Heart left ventricle (tissue), 16 donors: ENCODE results near the gene MAP3K10. TPM values are rescaled to one million over a fixed set of nuclear protein-coding genes. Genes with fewer than 3 reads are reported as not detected.
A peak's percentile ranks its signal among the peaks of the same experiment; 100 is the strongest.

Experiments used
- ATAC-seq, 4 donors: fragments of 200-7000 bp; cut with Tn5 transposase; one replicate each; pipeline ENCODE4 v1.9.1; 2020 to 2022; ENCODE audit warnings: moderate library complexity in 4 of 4, mild to moderate bottlenecking in 3 of 4, moderate number of reproducible peaks in 1 of 4
- DNase-seq, 5 donors: peaks; one replicate each; pipeline ENCODE4 v3.0.0-alpha.2; 2020
- H3K27ac ChIP-seq, 12 donors: fragments of 200-600 bp; sonication (generic) in 4 of 12; one replicate each; pipeline versions ENCODE4 v1.5.0 to v1.8.0; 2016 to 2022; ENCODE audit warnings: mild to moderate bottlenecking in 2 of 12
- H3K27me3 ChIP-seq, 9 donors: fragments of 200-600 bp; sonication (generic) in 2 of 9; one replicate each; pipeline versions ENCODE4 v1.5.1 to v1.8.0; 2016 to 2022; ENCODE audit warnings: mild to moderate bottlenecking in 3 of 9
- H3K36me3 ChIP-seq, 9 donors: fragments of 200-600 bp; sonication (generic) in 2 of 9; one replicate each; pipeline versions ENCODE4 v1.5.0 to v1.8.0; 2018 to 2022; ENCODE audit warnings: mild to moderate bottlenecking in 2 of 9
- H3K4me1 ChIP-seq, 12 donors: fragments of 200-600 bp; sonication (generic) in 4 of 12; one replicate each; pipeline versions ENCODE4 v1.5.0 to v1.8.0; 2016 to 2022; ENCODE audit warnings: mild to moderate bottlenecking in 3 of 12
- H3K4me3 ChIP-seq, 12 donors: fragments of 200-600 bp; sonication (generic) in 4 of 12; one replicate each; pipeline versions ENCODE4 v1.5.0 to v1.8.0; 2017 to 2022; ENCODE audit warnings: mild to moderate bottlenecking in 9 of 12, moderate library complexity in 4 of 12
- H3K9me3 ChIP-seq, 12 donors: fragments of 200-600 bp; sonication (generic) in 4 of 12; one replicate each; pipeline versions ENCODE4 v1.5.0 to v1.8.0; 2016 to 2022; ENCODE audit warnings: mild to moderate bottlenecking in 1 of 12
- CTCF ChIP-seq, 12 donors: fragments of 200-600 bp; sonication (generic) in 4 of 12; IDR thresholded peaks; one replicate each; pipeline versions ENCODE4 v1.5.0 to v1.8.0; 2018 to 2022; ENCODE audit warnings: antibody characterized with exemption in 12 of 12, mild to moderate bottlenecking in 5 of 12
- POLR2A ChIP-seq, 2 donors: fragments of 450-650 bp; IDR thresholded peaks; one replicate each; pipeline ENCODE4 v1.6.1; 2017; ENCODE audit warnings: antibody characterized with exemption in 2 of 2, mild to moderate bottlenecking in 2 of 2, moderate library complexity in 2 of 2
- WGBS, 4 donors: extraction: QIAGEN DNeasy Blood & Tissue Kit in 2 of 4; methylation state at CpG; one replicate each; pipeline versions ENCODE4 v1.1.5 to v1.1.7; 2013 to 2018; 5-methylcytosine and 5-hydroxymethylcytosine counted together
- intact Hi-C, 10 donors: fragments of 100-400 bp; cut with DNase I; formaldehyde crosslinking; loops; one replicate each; pipeline versions ENCODE4 v1.11.1 to v1.14.2; 2022
- polyA plus RNA-seq, 2 donors: library from polyadenylated mRNA; stranded (reverse); fragments of 200-250 nt; gene quantifications; one replicate each; pipeline ENCODE4 v1.2.3, GENCODE V29; 2013
- total RNA-seq, 9 donors: library from RNA; depleted of rRNA in 2 of 9; stranded (reverse); fragments of >200 nt in 2 of 9; fragmentation: NEBNext Ultra II Directional in 3 of 9; extraction: Animal tissue kit (Norgen Biotek cat#: 25700) in 3 of 9; gene quantifications; one replicate each; pipeline versions ENCODE4 v1.1.0 to v1.2.4, GENCODE V29; 2016 to 2023
- donor health status: ischemic (EF 13 %, LVEDD 7.1; RV severe dilation, severe dysfunction).
- donor health status: healthy with polysubstance abuse.
- donor health status: DM: no; HTN: yes; CAD: no.
- donor health status: DM: no; HTN: no; CAD: no.
- donor health status: ischemic (EF 25% LVEDD 6.9; RV normal size, moderate dysfunction).
- donor health status: ischemic (EF 25% LVEDD 5.7; RV mildly dilated, moderate dysfunction).
- donor health status: healthy.
- donor health status: DM: yes; HTN: yes; CAD: no.
- donor health status: ischemic (EF 35%, LVEDD 5.7; RV mildly dilated, moderate dysfunction).
- donor health status: nonischemic (EF 11% LVEDD 7.7; RV severe dilation, severe dysfunction).
- donor health status: DM: yes; HTN: yes; CAD: no.
- donor health status: PGD.
- donor health status: ischemic (EF 29% LVEDD 5.4; RV normal size, mild dysfunction).
- donor health status: nonischemic (EF 23%, LVEDD 6.1; RV moderate dilation, normal function).

MAP3K10 gene
- total and polyA plus RNA-seq, 11 donors: 13.7 to 32.8 (median 16.2) TPM

DNA sequence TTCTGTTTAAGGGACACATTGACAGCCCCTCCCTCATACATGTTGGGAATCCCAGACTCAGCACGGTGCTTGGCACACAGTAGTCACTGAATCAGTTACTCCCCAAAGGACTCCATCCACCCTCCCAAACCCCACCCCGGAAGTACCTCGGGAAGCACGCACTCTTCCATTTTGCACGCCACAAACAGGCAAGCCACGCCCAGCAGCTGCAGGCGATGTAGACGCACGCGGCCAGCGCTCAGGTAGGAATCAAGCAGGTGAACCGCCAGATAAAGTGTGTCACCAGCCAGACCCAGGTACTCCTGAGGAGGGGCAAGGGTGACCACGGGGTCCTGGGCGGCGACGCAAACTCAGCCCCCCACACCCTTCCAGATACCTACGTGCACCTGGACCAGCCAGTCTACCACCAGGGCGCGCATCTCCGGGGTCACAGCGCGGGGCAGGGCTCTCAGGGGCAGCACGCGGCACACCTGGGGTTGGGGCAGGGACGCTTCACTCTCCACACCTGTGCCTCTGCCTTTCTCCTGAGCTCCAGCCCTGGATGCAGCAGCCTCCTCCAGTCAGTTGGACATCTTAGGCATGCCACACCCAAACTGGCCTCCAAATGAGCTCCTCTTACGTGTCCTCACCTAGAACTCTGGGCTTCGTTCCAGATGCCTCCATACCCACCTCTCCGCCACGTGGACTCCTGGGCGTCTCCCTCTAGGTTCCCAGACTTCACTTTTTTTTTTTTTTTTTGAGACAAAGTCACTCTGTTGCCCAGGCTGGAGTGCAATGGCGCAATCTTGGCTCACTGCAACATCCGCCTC lies 33.3 kb downstream of the MAP3K10 start:
- Histone ChIP-seq H3K27me3 (peaks cover 9 to 51% (median 32%) of the 10 kb centered on the region in 9 donors), H3K4me1 (peaks cover 2 to 23% (median 12%) of the 10 kb centered on the region in 12 donors), H3K36me3 (no peaks in the 10 kb centered on the region), H3K4me3 (no peak overlapping the region), H3K27ac (no peak overlapping the region), H3K9me3 (no peaks in the 10 kb centered on the region)
- intact Hi-C loops: loop anchor here in 4 of 10 donors (5.0 to 10.0 kb wide), 3 partner anchors 87 to 432 kb away; no protein-coding TSS in a partner anchor
- ATAC-seq (no peak), DNase-seq (no peak)
- WGBS, 4 donors: 79 to 92% (median 83%) methylated on average over 24 to 32 of the region's 32 CpGs
- no peak for TF ChIP-seq POLR2A (IDR thresholded peaks at IDR 0.05)
- TF ChIP-seq CTCF (IDR thresholded peaks at IDR 0.05): no peak

- ATAC-seq: no peak
- Histone ChIP-seq H3K9me3 (no peaks in the 10 kb centered on the region), H3K4me3 (peak overlapping the region in 11 of 12 donors; percentile 3 to 45 (median 34)), H3K4me1 (peaks cover 2 to 25% (median 12%) of the 10 kb centered on the region in 12 donors), H3K27ac (no peak overlapping the region), H3K36me3 (no peaks in the 10 kb centered on the region), H3K27me3 (peaks cover 7 to 51% (median 32%) of the 10 kb centered on the region in 9 donors)
- WGBS, 4 donors: 27 to 28% (median 28%) methylated on average over 21 of the region's 21 CpGs
- intact Hi-C loops: loop anchor here in 1 of 10 donors (10.0 kb wide), 1 partner anchor 431 kb away; no protein-coding TSS in a partner anchor
- DNase-seq: no peak
- TF ChIP-seq POLR2A (IDR thresholded peaks at IDR 0.05) (no peak), CTCF (IDR thresholded peaks at IDR 0.05) (no peak)
Measured at GRCh38 chr19:40225440-40226305, 34.4 kb downstream of the MAP3K10 start.

GRCh38 chr19:40228346-40228745 lies 37.1 kb downstream of the MAP3K10 start:
- no peak for ATAC-seq
- Histone ChIP-seq H3K27me3 (peaks cover 7 to 42% (median 29%) of the 10 kb centered on the region in 9 donors), H3K4me3 (no peak overlapping the region), H3K9me3 (no peaks in the 10 kb centered on the region), H3K27ac (no peak overlapping the region), H3K4me1 (peaks cover 2 to 40% (median 23%) of the 10 kb centered on the region in 12 donors), H3K36me3 (peaks cover 0 to 8% (median 3%) of the 10 kb centered on the region in 9 donors)
- intact Hi-C loops: loop anchor here in 1 of 10 donors (10.0 kb wide), 1 partner anchor 434 kb away; no protein-coding TSS in a partner anchor
- 44 to 58% (median 51%) methylated on average over 10 of the region's 10 CpGs for WGBS, 4 donors
- DNase-seq: no peak
- TF ChIP-seq CTCF (IDR thresholded peaks at IDR 0.05) (no peak), POLR2A (IDR thresholded peaks at IDR 0.05) (no peak)
